H1 (cell line): ENCODE results near the gene ENPP3. TPM values are rescaled to one million over a fixed set of nuclear protein-coding genes. Genes with fewer than 3 reads are reported as not detected.

ENCODE experiments used
- CTCF ChIA-PET: fragments of 300-600 bp; sonication (Branson Sonifier 250); formaldehyde crosslinking; loops from one replicate; lab custom pipeline; 2021; ENCODE audit not compliant: partially characterized antibody; lab: Charles Lee
- POLR2A ChIA-PET: fragments of 300-600 bp; sonication (Branson Sonifier 250); formaldehyde crosslinking; loops from one replicate; lab custom pipeline; 2021; ENCODE audit warnings: inconsistent platforms; ENCODE audit not compliant: partially characterized antibody; lab: Charles Lee
- DNase-seq, 2 experiments: peaks; one replicate each; pipeline versions ENCODE4 v3.0.0 to v3.0.0-alpha.2; 2010 to 2022; ENCODE audit warnings: low spot score in 2 of 2, low read depth in 1 of 2, mixed read lengths in 1 of 2
- FAIRE-seq: peaks from 2 replicates; lab custom pipeline; 2011; peaks lifted over from hg19 to GRCh38; lab: Jason Lieb, UNC
- H2AFZ ChIP-seq: 2 replicates; pipeline ENCODE4 v1.8.1; 2012; ENCODE audit warnings: low read length, inconsistent platforms
- H2AK5ac ChIP-seq: 2 replicates; pipeline ENCODE4 v1.6.1; 2013; ENCODE audit warnings: low read depth, low read length
- H2BK120ac ChIP-seq: replicated peaks from 2 replicates; pipeline ENCODE3; 2013; ENCODE audit warnings: low read depth, low read length, inconsistent platforms
- H2BK12ac ChIP-seq: 2 replicates; pipeline ENCODE4 v1.6.1; 2013; ENCODE audit warnings: low read depth, low read length
- H2BK15ac ChIP-seq: 2 replicates; pipeline ENCODE4 v1.6.1; 2013; ENCODE audit warnings: low read length
- H2BK20ac ChIP-seq: 2 replicates; pipeline ENCODE4 v1.6.1; 2013; ENCODE audit warnings: low read length
- H2BK5ac ChIP-seq: 2 replicates; pipeline ENCODE4 v1.6.1; 2013; ENCODE audit warnings: low read depth, low read length
- H3K14ac ChIP-seq: 2 replicates; pipeline ENCODE4 v1.6.1; 2013; ENCODE audit warnings: inconsistent platforms; ENCODE audit not compliant: insufficient read length
- H3K18ac ChIP-seq: 2 replicates; pipeline ENCODE4 v1.6.1; 2013; ENCODE audit warnings: low read length; ENCODE audit errors: extremely low read depth
- H3K23ac ChIP-seq: 2 replicates; pipeline ENCODE4 v1.6.1; 2013; ENCODE audit warnings: inconsistent platforms; ENCODE audit not compliant: insufficient read length
- H3K23me2 ChIP-seq: 2 replicates; pipeline ENCODE4 v1.6.1; 2013; ENCODE audit warnings: low read depth, low read length
- H3K27ac ChIP-seq: 2 replicates; pipeline ENCODE4 v1.6.1; 2011; ENCODE audit warnings: low read depth, low read length, inconsistent platforms
- H3K27me3 ChIP-seq, 4 experiments: replicated peaks in 1 of 4; 1 replicate in 1 of 4; 2 replicates in 3 of 4; pipeline versions ENCODE4 v1.6.1 to v1.8.1; 2011 to 2013; ENCODE audit warnings: low read length in 3 of 4, mild to moderate bottlenecking in 3 of 4, inconsistent platforms in 2 of 4, mixed read lengths in 2 of 4, moderate library complexity in 1 of 4; ENCODE audit not compliant: control insufficient read depth in 3 of 4, insufficient read depth in 3 of 4; ENCODE audit errors: extremely low read depth in 1 of 4
- H3K36me3 ChIP-seq, 4 experiments: 2 replicates each; pipeline versions ENCODE4 v1.6.1 to v1.8.1; 2011 to 2013; ENCODE audit warnings: mild to moderate bottlenecking in 4 of 4, low read length in 3 of 4, moderate library complexity in 2 of 4, control low read depth in 1 of 4, inconsistent platforms in 1 of 4; ENCODE audit not compliant: insufficient read depth in 4 of 4, control insufficient read depth in 2 of 4
- H3K4ac ChIP-seq: replicated peaks from 2 replicates; pipeline ENCODE3; 2013; ENCODE audit warnings: low read length, low read depth, mixed read lengths, inconsistent platforms; ENCODE audit not compliant: insufficient read length
- H3K4me1 ChIP-seq, 4 experiments: replicated peaks in 1 of 4; 1 replicate in 1 of 4; 2 replicates in 3 of 4; pipeline versions ENCODE4 v1.6.1 to v1.8.1; 2011 to 2013; ENCODE audit warnings: low read length in 3 of 4, inconsistent platforms in 2 of 4, mixed read lengths in 1 of 4; ENCODE audit not compliant: insufficient read depth in 4 of 4, control insufficient read depth in 3 of 4
- H3K4me2 ChIP-seq, 2 experiments: 2 replicates each; pipeline versions ENCODE4 v1.6.1 to v1.8.1; 2011 to 2013; ENCODE audit warnings: low read depth in 2 of 2, low read length in 2 of 2, control low read depth in 1 of 2, inconsistent platforms in 1 of 2, mild to moderate bottlenecking in 1 of 2; ENCODE audit not compliant: insufficient read depth in 1 of 2
- H3K4me3 ChIP-seq, 4 experiments: fragments of 200-600, 300-600 bp in 1 of 4; sonication (generic), shearing (Covaris generic), sonication (Bioruptor Twin) in 1 of 4; 2 replicates each; pipeline versions ENCODE4 v1.5.1 to v1.8.1; 2011 to 2016; ENCODE audit warnings: low read length in 4 of 4, low read depth in 3 of 4, control low read depth in 2 of 4, inconsistent platforms in 2 of 4, mild to moderate bottlenecking in 2 of 4, mixed read lengths in 1 of 4, moderate library complexity in 1 of 4; ENCODE audit not compliant: insufficient read depth in 2 of 4; ENCODE audit errors: extremely low read depth in 1 of 4
- H3K56ac ChIP-seq: replicated peaks from 2 replicates; pipeline ENCODE3; 2013; ENCODE audit warnings: low read depth, mild to moderate bottlenecking, mixed read lengths, low read length, inconsistent platforms; ENCODE audit not compliant: insufficient read length
- H3K79me1 ChIP-seq: 2 replicates; pipeline ENCODE4 v1.6.1; 2013; ENCODE audit warnings: low read depth, low read length, control low read depth
- H3K79me2 ChIP-seq, 2 experiments: 2 replicates each; pipeline versions ENCODE4 v1.6.1 to v1.8.1; 2012 to 2013; ENCODE audit warnings: low read length in 2 of 2, mild to moderate bottlenecking in 2 of 2, inconsistent platforms in 1 of 2; ENCODE audit not compliant: insufficient read depth in 2 of 2, control insufficient read depth in 1 of 2
- H3K9ac ChIP-seq, 4 experiments: replicated peaks in 1 of 4; 1 replicate in 1 of 4; 2 replicates in 3 of 4; pipeline versions ENCODE4 v1.6.1 to v1.8.1; 2011 to 2013; ENCODE audit warnings: low read depth in 3 of 4, low read length in 3 of 4, control low read depth in 2 of 4, mild to moderate bottlenecking in 2 of 4, moderate library complexity in 2 of 4, inconsistent platforms in 1 of 4; ENCODE audit errors: extremely low read depth in 1 of 4
- H3K9me3 ChIP-seq, 2 experiments: 2 replicates each; pipeline versions ENCODE4 v1.6.1 to v1.8.1; 2012 to 2013; ENCODE audit warnings: mild to moderate bottlenecking in 2 of 2, moderate library complexity in 2 of 2, control low read depth in 1 of 2, inconsistent platforms in 1 of 2, low read depth in 1 of 2, low read length in 1 of 2, mixed read lengths in 1 of 2; ENCODE audit not compliant: insufficient read depth in 2 of 2
- H4K20me1 ChIP-seq, 2 experiments: replicated peaks in 1 of 2; 2 replicates each; pipeline versions ENCODE3 to v1.8.1; 2011 to 2013; ENCODE audit warnings: inconsistent platforms in 2 of 2, low read length in 2 of 2, mild to moderate bottlenecking in 1 of 2; ENCODE audit not compliant: insufficient read depth in 2 of 2, control insufficient read depth in 1 of 2
- H4K5ac ChIP-seq: 2 replicates; pipeline ENCODE4 v1.6.1; 2013; ENCODE audit warnings: low read length, low read depth, mixed read lengths, inconsistent platforms; ENCODE audit not compliant: insufficient read length
- H4K8ac ChIP-seq: 2 replicates; pipeline ENCODE4 v1.8.0; 2013; ENCODE audit warnings: mild to moderate bottlenecking, moderate library complexity, low read length, inconsistent platforms; ENCODE audit not compliant: insufficient read depth; ENCODE audit errors: extremely low read depth
- H4K91ac ChIP-seq: replicated peaks from 2 replicates; pipeline ENCODE3; 2013; ENCODE audit warnings: low read length, mixed read lengths, inconsistent platforms; ENCODE audit not compliant: insufficient read length
- CEBPB ChIP-seq: IDR thresholded peaks from 2 replicates; pipeline ENCODE4 v1.6.1; 2012; ENCODE audit warnings: low read depth, low read length
- EP300 ChIP-seq, 2 experiments: IDR thresholded peaks; 1 replicate in 1 of 2; 2 replicates in 1 of 2; pipeline ENCODE4 v1.6.1; 2011 to 2012; ENCODE audit warnings: low read depth in 2 of 2, low read length in 2 of 2, mild to moderate bottlenecking in 2 of 2, borderline replicate concordance in 1 of 2, inconsistent platforms in 1 of 2, moderate library complexity in 1 of 2
- WGBS, 2 experiments: shearing (Covaris generic) in 1 of 2; methylation state at CpG; one replicate each; pipeline versions ENCODE4 v1.1.6 to v1.1.7; 2013 to 2015; ENCODE audit warnings: low lambda C conversion rate in 2 of 2, mixed read lengths in 2 of 2, inconsistent platforms in 1 of 2, low coverage in 1 of 2, missing lambda C conversion rate in 1 of 2; ENCODE audit not compliant: insufficient replicate concordance in 2 of 2, insufficient coverage in 1 of 2, insufficient read length in 1 of 2; ENCODE audit errors: extremely low coverage in 1 of 2, missing lambda C conversion rate in 1 of 2; 5-methylcytosine and 5-hydroxymethylcytosine counted together
- polyA plus RNA-seq, 7 experiments: library from polyadenylated mRNA; depleted of rRNA in 3 of 7; stranded (reverse) in 5 of 7; unstranded in 2 of 7; fragments of >200 nt in 5 of 7; fragments of 200-250 nt in 2 of 7; gene quantifications; 1 replicate in 5 of 7; 2 replicates in 1 of 7; 4 replicates in 1 of 7; pipeline versions ENCODE4 v1.2.1 to v1.2.3, GENCODE V29; 2011 to 2013; ENCODE audit warnings: missing spikeins in 2 of 7, mixed read lengths in 2 of 7
- total RNA-seq: library from RNA; stranded (reverse); fragmentation: NEBNext Ultra II Directional; extraction: Animal tissue kit (Norgen Biotek cat#: 25700); gene quantifications from 2 replicates; pipeline ENCODE4 v1.2.1, GENCODE V29; 2021

The ENPP3 gene
- total and polyA plus RNA-seq, 2 of the 8 experiments (the other 6 are each of a cell fraction or from before 2014, with no cell fraction given), result 0.11 TPM; not detected in 1

DNA sequence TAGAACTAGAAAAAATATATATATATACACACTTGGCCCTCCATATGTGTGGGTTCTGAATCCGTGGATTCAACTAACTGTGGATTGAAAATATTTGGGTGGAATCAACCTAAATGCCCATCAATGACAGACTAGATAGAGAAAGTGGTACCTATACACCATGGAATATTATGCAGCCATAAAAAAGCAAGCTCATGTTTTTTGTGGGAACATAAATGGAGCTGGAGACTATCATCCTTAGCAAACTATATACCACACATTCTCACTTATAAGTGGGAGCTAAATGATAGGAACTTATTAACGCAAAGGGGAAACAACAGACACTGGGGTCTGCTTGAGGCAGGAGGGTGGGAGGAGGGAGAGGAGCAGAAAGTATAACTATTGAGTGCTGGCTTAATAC is 36.1 kb downstream of the ENPP3 start:
- Histone ChIP-seq H4K91ac (no peak overlapping the region), H3K4me3 (no peak overlapping the region), H3K23me2 (no peaks in the 10 kb centered on the region), H3K4me1 (no peaks in the 10 kb centered on the region), H3K9ac (no peak overlapping the region), H3K79me1 (no peaks in the 10 kb centered on the region), H2BK5ac (no peak overlapping the region), H4K5ac (no peak overlapping the region), H2BK120ac (no peak overlapping the region), H3K27ac (no peak overlapping the region), H3K27me3 (peaks cover 0 to 1% (median 0%) of the 10 kb centered on the region in 4 experiments; a peak in 1 of 7 replicates), H3K36me3 (no peaks in the 10 kb centered on the region)
- WGBS, 2 experiments, result 95% methylated on average over 2 of the region's 2 CpGs; no CpG with 5 or more reads in 1 of the 2 experiments
- FAIRE-seq, result no peak
- POLR2A ChIA-PET, result no interaction called here
- no peak for TF ChIP-seq CEBPB
- no peak for TF ChIP-seq EP300 (IDR thresholded peaks at IDR 0.05; ENCODE audit: borderline replicate concordance in 1 of 2, low read depth in 2 of 2, low read length in 2 of 2)
- TF ChIP-seq, all 59 proteins: peak for 0
- Histone ChIP-seq H3K14ac (no peak overlapping the region), H4K8ac (no peak overlapping the region), H3K56ac (no peak overlapping the region), H3K4me2 (no peak overlapping the region), H3K79me2 (no peaks in the 10 kb centered on the region), H3K4ac (no peak overlapping the region), H2BK12ac (no peak overlapping the region), H3K9me3 (no peaks in the 10 kb centered on the region), H4K20me1 (no peaks in the 10 kb centered on the region), H3K23ac (no peak overlapping the region), H2BK15ac (no peak overlapping the region), H2BK20ac (no peak overlapping the region), H2AK5ac (no peak overlapping the region), H2AFZ (no peak overlapping the region), H3K18ac (no peak overlapping the region)
- CTCF ChIA-PET, result interaction anchor here (0.6 kb wide), 2 partner anchors 172 to 1127 kb away, joined by 3 to 5 read pairs; no protein-coding TSS in a partner anchor
- DNase-seq, result no peak
